ENCODE measurements around the gene KRT6C.

DNA sequence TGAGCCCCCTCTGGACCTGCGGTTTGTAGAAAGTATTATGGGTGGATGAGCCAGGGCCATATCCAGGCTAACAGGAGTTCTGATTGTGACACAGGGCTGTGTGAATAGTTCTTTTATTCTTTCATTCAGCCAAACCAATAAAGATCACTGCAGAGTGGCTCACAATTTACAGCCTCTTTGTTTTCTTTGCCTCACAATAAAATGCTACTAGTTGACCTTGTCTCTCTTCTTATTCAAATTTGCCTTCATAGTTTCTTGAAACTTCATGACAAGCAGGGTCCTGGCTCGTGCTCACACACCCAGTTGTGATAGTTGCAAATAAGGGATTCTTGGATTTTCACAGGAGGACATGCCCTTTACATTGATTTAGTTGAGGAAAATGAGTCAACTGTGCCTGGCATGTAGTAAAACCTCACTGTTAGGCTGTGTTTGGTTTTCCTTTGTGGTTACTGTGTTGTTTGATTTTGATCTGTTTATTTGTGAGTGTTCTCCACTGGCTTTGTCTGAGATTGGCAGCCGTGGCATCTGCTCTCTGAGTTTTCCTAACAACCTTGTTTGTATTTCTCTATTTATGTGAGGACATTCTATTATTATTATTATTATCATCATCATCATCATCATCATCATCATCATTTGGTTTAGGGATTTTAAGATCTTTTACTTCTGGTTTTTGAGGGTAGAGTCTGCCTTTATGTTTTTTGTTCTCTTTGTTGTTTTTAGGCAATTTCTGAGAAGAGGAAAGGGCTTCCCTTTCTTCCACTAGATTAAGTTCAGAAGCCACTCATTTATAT lies 19.0 kb downstream of the KRT6C start:
- TF ChIP-seq, protein P1, sequence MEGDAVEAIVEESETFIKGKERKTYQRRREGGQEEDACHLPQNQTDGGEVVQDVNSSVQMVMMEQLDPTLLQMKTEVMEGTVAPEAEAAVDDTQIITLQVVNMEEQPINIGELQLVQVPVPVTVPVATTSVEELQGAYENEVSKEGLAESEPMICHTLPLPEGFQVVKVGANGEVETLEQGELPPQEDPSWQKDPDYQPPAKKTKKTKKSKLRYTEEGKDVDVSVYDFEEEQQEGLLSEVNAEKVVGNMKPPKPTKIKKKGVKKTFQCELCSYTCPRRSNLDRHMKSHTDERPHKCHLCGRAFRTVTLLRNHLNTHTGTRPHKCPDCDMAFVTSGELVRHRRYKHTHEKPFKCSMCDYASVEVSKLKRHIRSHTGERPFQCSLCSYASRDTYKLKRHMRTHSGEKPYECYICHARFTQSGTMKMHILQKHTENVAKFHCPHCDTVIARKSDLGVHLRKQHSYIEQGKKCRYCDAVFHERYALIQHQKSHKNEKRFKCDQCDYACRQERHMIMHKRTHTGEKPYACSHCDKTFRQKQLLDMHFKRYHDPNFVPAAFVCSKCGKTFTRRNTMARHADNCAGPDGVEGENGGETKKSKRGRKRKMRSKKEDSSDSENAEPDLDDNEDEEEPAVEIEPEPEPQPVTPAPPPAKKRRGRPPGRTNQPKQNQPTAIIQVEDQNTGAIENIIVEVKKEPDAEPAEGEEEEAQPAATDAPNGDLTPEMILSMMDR (IDR thresholded peaks at IDR 0.05), result no peak
- TF ChIP-seq POLR2A (IDR thresholded peaks at IDR 0.05), result no peak

Data from heart left ventricle (tissue), 13 donors.